ENCODE results near the gene CHST15.

DNA sequence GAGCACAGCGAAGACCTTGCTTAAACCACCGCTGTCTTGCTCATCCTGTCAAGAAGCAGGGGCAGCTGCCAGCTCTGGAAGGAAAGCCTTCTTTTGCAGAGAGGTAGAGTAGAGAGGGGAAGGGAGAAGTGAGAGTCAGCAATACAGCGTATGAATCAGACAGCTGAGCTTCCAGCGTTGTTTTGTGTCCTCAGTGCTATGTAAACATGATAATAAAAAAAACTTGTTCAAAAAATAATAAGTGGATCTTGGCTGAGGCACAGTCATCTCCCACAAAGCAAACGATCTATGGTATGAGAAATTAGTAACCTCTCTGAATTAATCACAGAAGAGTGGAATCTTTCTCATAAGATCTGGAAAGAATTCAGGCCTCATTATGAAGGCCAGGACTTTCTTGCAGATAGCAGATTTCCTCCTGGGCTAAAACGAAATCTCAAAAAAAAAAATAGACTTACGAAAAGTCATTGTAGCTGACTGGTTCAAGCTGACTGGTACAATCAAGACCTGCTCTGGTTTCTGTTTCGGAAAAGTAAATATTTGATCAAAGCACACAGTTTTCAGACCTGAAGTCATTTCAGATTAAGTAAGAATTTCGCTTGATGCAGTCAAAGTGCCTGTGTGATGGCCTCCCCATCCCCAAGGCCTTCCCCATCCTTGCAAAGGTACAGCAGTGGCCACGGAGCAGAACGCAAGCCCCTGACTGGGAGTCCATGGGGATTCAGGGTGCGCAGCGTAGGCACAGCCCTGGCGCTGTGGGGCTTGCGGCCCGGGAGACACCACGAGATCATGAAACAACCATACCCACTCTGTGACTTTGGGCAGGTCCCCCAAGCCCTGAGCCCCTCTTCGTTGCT, 29.4 kb downstream of the CHST15 start:
- TF ChIP-seq CHD2 (IDR thresholded peaks at IDR 0.05; ENCODE audit: low read length) (no peak), YY1 (IDR thresholded peaks at IDR 0.05; ENCODE audit: low read depth, low read length) (no peak), SIN3A (conservative IDR thresholded peaks at IDR 0.05 in 1 of 2, IDR thresholded peaks at IDR 0.05 in 1 of 2; ENCODE audit: low read depth in 1 of 2, low read length in 2 of 2) (no peak), POLR2A (IDR thresholded peaks at IDR 0.05; ENCODE audit: control extremely low read depth in 1 of 2, low read depth in 2 of 2, low read length in 2 of 2) (no peak), CBX5 (IDR thresholded peaks at IDR 0.05; ENCODE audit: low read depth, low read length) (no peak), RBBP5 (IDR thresholded peaks at IDR 0.05; ENCODE audit: borderline replicate concordance, low read depth, low read length) (no peak), KDM1A (IDR thresholded peaks at IDR 0.05; ENCODE audit: borderline replicate concordance, low read length) (no peak), PHF8 (conservative IDR thresholded peaks at IDR 0.05; ENCODE audit: low read depth, low read length) (no peak), RAD21 (IDR thresholded peaks at IDR 0.05 in 1 of 2, conservative IDR thresholded peaks at IDR 0.05 in 1 of 2; ENCODE audit: low read depth in 2 of 2, low read length in 2 of 2) (no peak)
- TF ChIP-seq, protein P1, sequence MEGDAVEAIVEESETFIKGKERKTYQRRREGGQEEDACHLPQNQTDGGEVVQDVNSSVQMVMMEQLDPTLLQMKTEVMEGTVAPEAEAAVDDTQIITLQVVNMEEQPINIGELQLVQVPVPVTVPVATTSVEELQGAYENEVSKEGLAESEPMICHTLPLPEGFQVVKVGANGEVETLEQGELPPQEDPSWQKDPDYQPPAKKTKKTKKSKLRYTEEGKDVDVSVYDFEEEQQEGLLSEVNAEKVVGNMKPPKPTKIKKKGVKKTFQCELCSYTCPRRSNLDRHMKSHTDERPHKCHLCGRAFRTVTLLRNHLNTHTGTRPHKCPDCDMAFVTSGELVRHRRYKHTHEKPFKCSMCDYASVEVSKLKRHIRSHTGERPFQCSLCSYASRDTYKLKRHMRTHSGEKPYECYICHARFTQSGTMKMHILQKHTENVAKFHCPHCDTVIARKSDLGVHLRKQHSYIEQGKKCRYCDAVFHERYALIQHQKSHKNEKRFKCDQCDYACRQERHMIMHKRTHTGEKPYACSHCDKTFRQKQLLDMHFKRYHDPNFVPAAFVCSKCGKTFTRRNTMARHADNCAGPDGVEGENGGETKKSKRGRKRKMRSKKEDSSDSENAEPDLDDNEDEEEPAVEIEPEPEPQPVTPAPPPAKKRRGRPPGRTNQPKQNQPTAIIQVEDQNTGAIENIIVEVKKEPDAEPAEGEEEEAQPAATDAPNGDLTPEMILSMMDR (IDR thresholded peaks at IDR 0.05; ENCODE audit: control extremely low read depth in 1 of 3, insufficient read depth in 1 of 3, low read depth in 1 of 3, low read length in 3 of 3), result no peak
- TF ChIP-seq, protein P2, sequence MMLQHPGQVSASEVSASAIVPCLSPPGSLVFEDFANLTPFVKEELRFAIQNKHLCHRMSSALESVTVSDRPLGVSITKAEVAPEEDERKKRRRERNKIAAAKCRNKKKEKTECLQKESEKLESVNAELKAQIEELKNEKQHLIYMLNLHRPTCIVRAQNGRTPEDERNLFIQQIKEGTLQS (IDR thresholded peaks at IDR 0.05; ENCODE audit: insufficient read depth, low read depth, low read length), result no peak
- TF ChIP-seq, protein P3, sequence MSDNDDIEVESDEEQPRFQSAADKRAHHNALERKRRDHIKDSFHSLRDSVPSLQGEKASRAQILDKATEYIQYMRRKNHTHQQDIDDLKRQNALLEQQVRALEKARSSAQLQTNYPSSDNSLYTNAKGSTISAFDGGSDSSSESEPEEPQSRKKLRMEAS (IDR thresholded peaks at IDR 0.05), result no peak
